H9 (cell line): ENCODE data around the gene FRMD1. TPM values are rescaled to one million over a fixed set of nuclear protein-coding genes. Genes with fewer than 3 reads are reported as not detected.

Source experiments
- DNase-seq: peaks from one replicate; pipeline ENCODE4 v3.0.0-alpha.2; 2017
- H2AFZ ChIP-seq: one replicate; pipeline ENCODE4 v1.6.1; 2013; ENCODE audit warnings: mild to moderate bottlenecking, low read length, control low read depth, moderate library complexity
- H2AK5ac ChIP-seq: 2 replicates; pipeline ENCODE4 v1.6.1; 2013; ENCODE audit warnings: low read length, control low read depth, mixed read lengths; ENCODE audit not compliant: insufficient read length
- H2BK120ac ChIP-seq: one replicate; pipeline ENCODE4 v1.6.1; 2013; ENCODE audit warnings: low read depth, mild to moderate bottlenecking, low read length, control low read depth, inconsistent platforms; ENCODE audit not compliant: poor library complexity, severe bottlenecking
- H2BK12ac ChIP-seq: 2 replicates; pipeline ENCODE4 v1.6.1; 2013; ENCODE audit warnings: low read length, control low read depth, mixed read lengths, low read depth; ENCODE audit not compliant: insufficient read length
- H2BK15ac ChIP-seq: 2 replicates; pipeline ENCODE4 v1.6.1; 2013; ENCODE audit warnings: low read depth, low read length, control low read depth
- H2BK20ac ChIP-seq: one replicate; pipeline ENCODE4 v1.6.1; 2013; ENCODE audit warnings: low read depth, mild to moderate bottlenecking, low read length, control low read depth, inconsistent platforms; ENCODE audit not compliant: poor library complexity, severe bottlenecking
- H2BK5ac ChIP-seq: 2 replicates; pipeline ENCODE4 v1.6.1; 2013; ENCODE audit warnings: low read length, control low read depth, mixed read lengths; ENCODE audit not compliant: insufficient read length
- H3K14ac ChIP-seq: 2 replicates; pipeline ENCODE4 v1.6.1; 2013; ENCODE audit warnings: low read length, control low read depth; ENCODE audit not compliant: insufficient read depth
- H3K18ac ChIP-seq: 2 replicates; pipeline ENCODE4 v1.6.1; 2013; ENCODE audit warnings: low read depth, mild to moderate bottlenecking, mixed read lengths, low read length, control low read depth; ENCODE audit not compliant: insufficient read length
- H3K23ac ChIP-seq: 2 replicates; pipeline ENCODE4 v1.6.1; 2013; ENCODE audit warnings: low read length, control low read depth, mixed read lengths, low read depth; ENCODE audit not compliant: insufficient read length
- H3K23me2 ChIP-seq: 2 replicates; pipeline ENCODE4 v1.6.1; 2013; ENCODE audit warnings: low read depth, mild to moderate bottlenecking, mixed read lengths, low read length, control low read depth; ENCODE audit not compliant: insufficient read length, poor library complexity, severe bottlenecking
- H3K27ac ChIP-seq: 2 replicates; pipeline ENCODE4 v1.5.1; 2013; ENCODE audit warnings: low read length, control low read depth, mixed read lengths, low read depth; ENCODE audit not compliant: insufficient read length
- H3K27me3 ChIP-seq: 2 replicates; pipeline ENCODE4 v1.6.1; 2013; ENCODE audit warnings: low read length, control low read depth, inconsistent platforms; ENCODE audit not compliant: insufficient read depth
- H3K4ac ChIP-seq: 2 replicates; pipeline ENCODE4 v1.6.1; 2013; ENCODE audit warnings: low read depth, mild to moderate bottlenecking, control low read depth, inconsistent platforms, low read length, moderate library complexity
- H3K4me1 ChIP-seq: 2 replicates; pipeline ENCODE4 v1.6.1; 2013; ENCODE audit warnings: low read length, control low read depth, inconsistent platforms; ENCODE audit not compliant: insufficient read depth
- H3K4me2 ChIP-seq: 2 replicates; pipeline ENCODE4 v1.6.1; 2013; ENCODE audit warnings: low read length, control low read depth, mixed read lengths; ENCODE audit not compliant: insufficient read length, insufficient read depth
- H3K56ac ChIP-seq: 2 replicates; pipeline ENCODE4 v1.6.1; 2013; ENCODE audit warnings: low read depth, mild to moderate bottlenecking, mixed read lengths, low read length, control low read depth; ENCODE audit not compliant: insufficient read length
- H3K79me1 ChIP-seq: 2 replicates; pipeline ENCODE4 v1.6.1; 2013; ENCODE audit warnings: low read depth, mild to moderate bottlenecking, moderate library complexity, low read length, control low read depth, inconsistent platforms; ENCODE audit not compliant: insufficient read depth, poor library complexity, severe bottlenecking
- H3K79me2 ChIP-seq: 2 replicates; pipeline ENCODE4 v1.6.1; 2013; ENCODE audit warnings: low read length, control low read depth, inconsistent platforms; ENCODE audit not compliant: insufficient read depth
- H3K9ac ChIP-seq: 2 replicates; pipeline ENCODE4 v1.6.1; 2013; ENCODE audit warnings: low read length, control low read depth, mixed read lengths; ENCODE audit not compliant: insufficient read length; ENCODE audit errors: extremely low read depth
- H3K9me3 ChIP-seq: one replicate; pipeline ENCODE4 v1.6.1; 2013; ENCODE audit warnings: low read depth, low read length, inconsistent platforms; ENCODE audit not compliant: control insufficient read depth
- H3T11ph ChIP-seq: one replicate; pipeline ENCODE4 v1.6.1; 2013; ENCODE audit warnings: mild to moderate bottlenecking, low read length, control low read depth, inconsistent platforms
- H4K20me1 ChIP-seq: one replicate; pipeline ENCODE4 v1.6.1; 2013; ENCODE audit not compliant: control insufficient read depth, insufficient read length, insufficient read depth
- H4K5ac ChIP-seq: 2 replicates; pipeline ENCODE4 v1.6.1; 2013; ENCODE audit warnings: low read depth, mild to moderate bottlenecking, mixed read lengths, low read length, control low read depth; ENCODE audit not compliant: insufficient read length
- H4K8ac ChIP-seq: replicated peaks from 2 replicates; pipeline ENCODE4 v1.6.1; 2013; ENCODE audit warnings: low read length, control low read depth, mixed read lengths, low read depth; ENCODE audit not compliant: insufficient read length
- H4K91ac ChIP-seq: 2 replicates; pipeline ENCODE4 v1.6.1; 2013; ENCODE audit warnings: low read depth, mild to moderate bottlenecking, moderate library complexity, mixed read lengths, low read length, control low read depth; ENCODE audit not compliant: insufficient read length
- H3K27ac Mint-ChIP-seq, 3 experiments: 2 replicates in 2 of 3; 3 replicates in 1 of 3; pipeline ENCODE4 v1.8.0; 2020 to 2021; ENCODE audit warnings: mixed read lengths in 3 of 3, mild to moderate bottlenecking in 1 of 3, moderate library complexity in 1 of 3
- H3K27me3 Mint-ChIP-seq: 2 replicates; pipeline ENCODE4 v1.8.0; 2021; ENCODE audit warnings: low read depth, mild to moderate bottlenecking, moderate library complexity, mixed read lengths
- H3K36me3 Mint-ChIP-seq, 3 experiments: 2 replicates in 2 of 3; 3 replicates in 1 of 3; pipeline ENCODE4 v1.8.0; 2020 to 2021; ENCODE audit warnings: low read depth in 3 of 3, mixed read lengths in 3 of 3; ENCODE audit not compliant: insufficient read depth in 1 of 3
- H3K4me1 Mint-ChIP-seq, 2 experiments: 2 replicates each; pipeline ENCODE4 v1.8.0; 2020; ENCODE audit warnings: mixed read lengths in 2 of 2
- H3K4me3 Mint-ChIP-seq, 2 experiments: 2 replicates in 1 of 2; 3 replicates in 1 of 2; pipeline ENCODE4 v1.8.0; 2020 to 2021; ENCODE audit warnings: mild to moderate bottlenecking in 2 of 2, mixed read lengths in 2 of 2, moderate library complexity in 1 of 2
- H3K9me3 Mint-ChIP-seq, 2 experiments: 2 replicates in 1 of 2; 3 replicates in 1 of 2; pipeline ENCODE4 v1.8.0; 2020; ENCODE audit warnings: mild to moderate bottlenecking in 2 of 2, mixed read lengths in 2 of 2, moderate library complexity in 1 of 2
- WGBS: extraction: QIAGEN DNeasy Blood & Tissue Kit; methylation state at CpG from one replicate; pipeline ENCODE4 v1.1.7; 2013; ENCODE audit warnings: missing lambda C conversion rate, low lambda C conversion rate, mixed read lengths; ENCODE audit not compliant: insufficient read length; ENCODE audit errors: extremely low coverage; 5-methylcytosine and 5-hydroxymethylcytosine counted together
- total RNA-seq: library from RNA; stranded (reverse); gene quantifications from 2 replicates; pipeline ENCODE4 v1.2.1, GENCODE V29; 2021
- TF ChIP-seq, protein P1 (sequence below): fragments of 200-600 bp; sonication (generic); conservative IDR thresholded peaks from 3 replicates; pipeline ENCODE4 v1.8.0; 2021; ENCODE audit warnings: antibody characterized with exemption, mild to moderate bottlenecking

Gene FRMD1
- total RNA-seq, 1 experiment from 2014 or later: not detected

DNA sequence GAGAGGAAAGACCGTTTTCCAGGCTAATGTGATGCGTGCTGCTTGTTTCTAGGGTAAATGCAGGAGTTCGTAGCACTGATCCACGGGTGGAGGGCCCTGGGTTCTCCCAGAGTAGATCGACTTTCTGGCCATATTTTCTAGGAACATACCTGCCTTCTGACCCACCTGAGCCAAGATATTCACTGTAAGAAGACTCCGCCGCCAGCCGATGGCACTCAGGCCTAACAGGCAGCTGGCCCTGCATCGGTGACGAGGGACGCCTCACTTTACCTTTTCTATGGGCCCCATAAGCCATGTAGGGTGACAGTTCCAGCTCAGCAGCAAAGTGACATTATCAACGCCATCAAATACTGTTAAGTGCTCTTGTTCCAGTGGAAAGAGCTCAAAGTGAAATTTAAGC, 30.2 kb upstream of the FRMD1 start:
- H3K27me3 ChIP-seq: no peaks in the 10 kb centered on the region
- Mint-ChIP-seq H3K27ac (no peak overlapping the region), H3K36me3 (no peaks in the 10 kb centered on the region), H3K4me3 (no peak overlapping the region), H3K4me1 (peaks cover 8 to 10% of the 10 kb centered on the region in 2 experiments), H3K9me3 (no peaks in the 10 kb centered on the region), H3K27me3 (peaks cover 2% of the 10 kb centered on the region; the same call in 1 of the 2 replicates)
- no peaks in the 10 kb centered on the region for H3K79me2 ChIP-seq
- H3K56ac ChIP-seq: no peak overlapping the region
- H2AK5ac ChIP-seq: no peak overlapping the region
- H4K91ac ChIP-seq: no peak overlapping the region
- no peak overlapping the region for H4K5ac ChIP-seq
- H3K4me1 ChIP-seq: no peaks in the 10 kb centered on the region
- H3K9me3 ChIP-seq: no peaks in the 10 kb centered on the region
- H3K23ac ChIP-seq: no peak overlapping the region
- H2BK20ac ChIP-seq: no peak overlapping the region
- no peak overlapping the region for H3K27ac ChIP-seq
- no peaks in the 10 kb centered on the region for H4K20me1 ChIP-seq
- H3K18ac ChIP-seq: no peak overlapping the region
- TF ChIP-seq, protein P1, sequence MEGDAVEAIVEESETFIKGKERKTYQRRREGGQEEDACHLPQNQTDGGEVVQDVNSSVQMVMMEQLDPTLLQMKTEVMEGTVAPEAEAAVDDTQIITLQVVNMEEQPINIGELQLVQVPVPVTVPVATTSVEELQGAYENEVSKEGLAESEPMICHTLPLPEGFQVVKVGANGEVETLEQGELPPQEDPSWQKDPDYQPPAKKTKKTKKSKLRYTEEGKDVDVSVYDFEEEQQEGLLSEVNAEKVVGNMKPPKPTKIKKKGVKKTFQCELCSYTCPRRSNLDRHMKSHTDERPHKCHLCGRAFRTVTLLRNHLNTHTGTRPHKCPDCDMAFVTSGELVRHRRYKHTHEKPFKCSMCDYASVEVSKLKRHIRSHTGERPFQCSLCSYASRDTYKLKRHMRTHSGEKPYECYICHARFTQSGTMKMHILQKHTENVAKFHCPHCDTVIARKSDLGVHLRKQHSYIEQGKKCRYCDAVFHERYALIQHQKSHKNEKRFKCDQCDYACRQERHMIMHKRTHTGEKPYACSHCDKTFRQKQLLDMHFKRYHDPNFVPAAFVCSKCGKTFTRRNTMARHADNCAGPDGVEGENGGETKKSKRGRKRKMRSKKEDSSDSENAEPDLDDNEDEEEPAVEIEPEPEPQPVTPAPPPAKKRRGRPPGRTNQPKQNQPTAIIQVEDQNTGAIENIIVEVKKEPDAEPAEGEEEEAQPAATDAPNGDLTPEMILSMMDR: no peak
- H3K9ac ChIP-seq: no peak overlapping the region
- H2BK15ac ChIP-seq: no peak overlapping the region
- WGBS: no CpG with 5 or more reads among the region's 12 CpGs
- H2BK5ac ChIP-seq: no peak overlapping the region
- H3T11ph ChIP-seq: no peak overlapping the region
- no peak overlapping the region for H4K8ac ChIP-seq
- no peaks in the 10 kb centered on the region for H3K79me1 ChIP-seq
- no peak overlapping the region for H3K14ac ChIP-seq
- H2BK12ac ChIP-seq: no peak overlapping the region
- H3K4ac ChIP-seq: no peak overlapping the region
- no peak overlapping the region for H2BK120ac ChIP-seq
- H3K23me2 ChIP-seq: no peaks in the 10 kb centered on the region
- DNase-seq: no peak
- H2AFZ ChIP-seq: no peak overlapping the region
- no peak overlapping the region for H3K4me2 ChIP-seq
